ENCODE measurements around the gene MGAT4A.

Gene MGAT4A

GRCh38 chr2:98731041-98731893 is at the start of gene MGAT4A:
Gene MGAT4A, minus strand, starts transcription at chr2:98731132. Its CDS starts 4,800 bp downstream, at chr2:98726332.
- DNase-seq = peak; percentile 80

GRCh38 chr2:98778741-98779483 is 48.0 kb upstream of the MGAT4A start:
- no peak for DNase-seq

DNA sequence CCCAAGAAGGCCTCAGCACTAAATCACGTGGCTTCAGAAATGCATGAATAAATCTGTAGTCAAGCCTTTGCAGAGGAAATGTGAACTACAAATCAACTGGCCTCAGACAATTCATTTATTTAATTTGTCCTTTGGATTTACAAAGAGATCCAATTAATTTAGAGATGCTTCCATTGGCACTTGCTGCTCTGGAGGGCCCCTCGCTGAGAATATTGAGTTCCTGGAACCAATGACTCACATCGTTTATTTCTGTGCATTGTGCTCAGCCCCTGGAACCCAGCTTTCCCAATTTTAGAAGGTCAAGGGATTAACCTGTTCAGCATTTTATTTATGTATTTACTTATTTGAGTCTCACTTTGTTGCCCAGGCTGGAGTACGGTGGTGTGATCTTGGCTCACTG is 47.2 kb upstream of the MGAT4A start:
- no peak for DNase-seq

GRCh38 chr2:98777710-98778109 is 46.8 kb upstream of the MGAT4A start:
- DNase-seq = no peak

DNA sequence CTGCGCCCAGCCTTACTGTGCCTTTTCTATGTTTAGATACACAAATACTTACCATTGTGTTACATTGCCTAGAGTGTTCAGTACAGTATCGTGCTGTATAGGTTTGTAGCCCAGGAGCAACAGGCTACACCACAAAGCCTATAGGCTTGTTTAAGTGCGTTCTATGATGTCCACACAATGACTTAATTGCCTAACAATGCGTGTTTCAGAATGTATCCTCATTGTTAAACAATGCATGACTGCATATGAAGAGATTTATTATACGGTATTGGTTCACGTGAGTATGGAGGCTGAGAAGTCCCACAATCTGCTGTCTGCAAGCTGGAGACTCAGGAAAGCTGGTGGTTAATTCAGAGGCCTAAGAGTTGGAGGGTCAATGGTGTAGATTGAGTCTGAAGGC is 46.1 kb upstream of the MGAT4A start:
- DNase-seq = no peak

- DNase-seq = no peak
Observed at GRCh38 chr2:98776136-98776535, 45.2 kb upstream of the MGAT4A start.

DNA sequence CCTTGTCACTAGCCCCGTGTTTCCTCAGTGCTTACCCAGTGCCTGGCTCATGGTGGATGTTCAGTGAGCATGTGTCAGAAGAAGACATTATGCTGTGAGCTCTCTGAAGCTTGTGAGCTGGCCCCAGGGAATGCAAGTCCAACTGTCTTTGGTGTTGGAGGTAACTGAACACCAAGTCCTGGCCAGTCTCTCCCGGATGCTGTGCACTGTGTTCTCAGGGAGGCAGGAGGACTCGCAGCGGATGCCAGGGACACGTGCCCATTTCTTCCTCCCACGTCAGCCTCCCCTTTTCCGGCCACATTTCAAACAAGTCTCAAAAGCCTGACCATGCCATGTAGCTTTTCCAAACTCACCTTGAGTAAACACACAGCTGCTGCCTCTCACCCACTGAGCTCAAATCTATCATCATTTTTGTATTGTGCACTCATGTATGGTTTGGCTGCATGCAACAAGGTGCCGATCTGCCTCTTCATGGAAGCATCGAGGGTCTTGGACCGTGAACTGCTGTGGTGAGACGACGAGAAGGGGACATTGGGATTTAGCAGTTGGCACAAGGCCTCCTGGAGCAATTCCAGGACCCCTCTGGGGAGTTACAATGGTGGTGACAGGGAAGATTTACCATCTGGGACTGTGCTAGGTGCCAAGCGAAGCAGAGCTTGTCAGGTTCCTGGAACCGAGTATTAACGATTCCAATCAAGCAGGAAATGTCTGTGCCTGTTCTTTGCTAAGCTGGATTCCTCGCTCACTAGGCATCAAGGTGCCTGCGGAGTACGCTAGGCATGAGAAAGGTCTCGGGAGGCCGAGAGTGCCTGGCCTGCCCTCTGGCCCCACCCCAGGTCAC is 44.4 kb upstream of the MGAT4A start:
- no peak for DNase-seq

- DNase-seq = no peak
Observed at GRCh38 chr2:98773907-98774306, 43.0 kb upstream of the MGAT4A start.

GRCh38 chr2:98773169-98773568 is 42.2 kb upstream of the MGAT4A start:
- DNase-seq = no peak

DNA sequence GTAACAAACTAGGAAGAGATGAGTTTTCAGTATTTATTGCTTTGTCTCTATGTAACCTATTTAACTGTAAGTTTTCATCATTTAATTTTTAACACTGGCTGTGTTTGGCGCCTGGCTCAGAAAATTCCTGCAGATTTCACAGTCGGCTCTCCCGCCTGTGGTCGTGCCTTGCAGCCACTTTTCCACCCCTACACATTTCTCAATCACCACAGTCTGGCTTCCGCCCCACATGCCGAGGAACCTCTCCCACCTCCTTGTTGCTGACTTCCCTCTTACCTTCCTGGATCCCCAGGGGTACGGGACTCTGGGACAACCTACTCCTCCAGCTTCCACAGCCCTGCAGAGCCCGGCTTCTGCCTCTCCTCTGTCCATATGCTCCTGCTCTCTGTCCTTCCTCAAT is 41.6 kb upstream of the MGAT4A start:
- DNase-seq = no peak

DNA sequence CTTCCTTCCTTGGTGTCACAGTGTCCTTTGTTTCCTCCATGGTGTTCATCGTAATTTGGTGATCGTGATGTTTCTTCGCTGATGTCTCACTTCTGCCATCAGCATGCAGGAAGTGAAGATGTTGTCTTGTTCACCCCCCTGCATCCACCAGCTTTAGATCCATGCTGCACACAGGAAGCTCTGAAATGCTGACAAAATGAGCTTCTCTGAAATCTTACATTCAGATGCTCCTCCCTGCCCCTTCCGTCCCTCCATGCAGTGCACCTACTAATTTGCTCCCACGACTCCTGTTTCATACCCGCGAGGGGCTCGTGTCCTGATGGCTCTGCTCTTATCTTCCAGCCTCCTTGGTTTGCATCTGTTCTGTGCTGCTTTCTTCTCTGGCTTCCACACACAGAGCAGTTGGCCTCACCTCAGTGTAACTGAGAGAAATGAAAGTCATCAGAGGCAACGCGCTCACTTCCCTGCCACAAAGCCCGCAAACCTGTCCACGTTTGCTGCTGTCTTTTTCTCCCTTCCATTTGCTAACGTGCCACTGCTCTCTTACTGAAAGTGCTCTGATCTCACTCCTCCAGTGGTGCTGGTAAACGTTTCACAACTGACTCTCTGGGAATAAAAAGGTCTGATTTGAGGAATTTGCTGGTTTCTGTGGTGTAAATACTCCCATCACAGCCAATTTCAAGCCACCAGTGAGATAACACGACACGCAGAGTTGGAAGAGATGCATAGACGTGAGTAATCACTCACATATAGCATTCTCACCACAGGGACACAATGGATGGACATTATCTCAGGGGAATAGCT is 41.0 kb upstream of the MGAT4A start:
- peak; percentile 71 for DNase-seq

DNA sequence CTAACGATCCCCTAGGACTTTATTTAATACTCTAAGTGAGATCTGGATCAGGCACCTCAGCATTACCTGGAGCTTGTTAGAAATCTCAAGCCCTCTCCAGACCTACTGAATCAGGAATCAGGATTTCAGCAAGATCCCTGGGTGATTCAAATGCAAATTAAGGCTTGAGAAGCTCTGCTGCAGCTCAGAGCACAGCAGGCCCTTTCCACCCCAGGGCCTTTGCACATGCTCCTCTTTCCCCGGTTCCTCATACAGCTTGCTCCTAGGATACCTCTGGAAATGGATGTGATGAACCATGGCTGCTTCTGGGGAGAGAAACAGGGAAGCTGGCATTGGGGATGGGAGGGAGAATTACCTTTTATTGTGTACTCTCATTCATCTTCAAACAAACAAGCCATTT is 40.3 kb upstream of the MGAT4A start:
- no peak for DNase-seq

DNA sequence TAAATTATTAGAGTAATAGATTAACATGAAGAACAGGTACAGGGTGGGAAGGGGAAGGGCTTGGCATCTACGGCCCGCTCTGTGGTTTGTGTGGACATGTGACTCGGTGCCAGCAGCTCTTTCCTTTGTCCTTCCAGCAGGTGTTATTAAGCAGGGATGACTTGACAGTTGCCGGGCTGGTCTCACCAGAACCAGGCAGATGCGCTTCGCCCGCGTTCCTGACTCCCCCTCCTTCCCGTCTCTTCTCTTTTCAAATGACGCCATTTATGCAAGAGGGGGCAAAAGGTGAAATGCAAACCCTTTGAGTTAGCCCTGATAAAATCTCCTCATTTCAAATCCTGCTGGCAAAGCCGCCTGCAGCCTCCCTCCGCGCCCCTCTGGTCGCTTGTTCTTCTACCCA is 38.9 kb upstream of the MGAT4A start:
- no peak for DNase-seq

GRCh38 chr2:98769114-98769476 is 38.2 kb upstream of the MGAT4A start:
- DNase-seq = no peak

DNA sequence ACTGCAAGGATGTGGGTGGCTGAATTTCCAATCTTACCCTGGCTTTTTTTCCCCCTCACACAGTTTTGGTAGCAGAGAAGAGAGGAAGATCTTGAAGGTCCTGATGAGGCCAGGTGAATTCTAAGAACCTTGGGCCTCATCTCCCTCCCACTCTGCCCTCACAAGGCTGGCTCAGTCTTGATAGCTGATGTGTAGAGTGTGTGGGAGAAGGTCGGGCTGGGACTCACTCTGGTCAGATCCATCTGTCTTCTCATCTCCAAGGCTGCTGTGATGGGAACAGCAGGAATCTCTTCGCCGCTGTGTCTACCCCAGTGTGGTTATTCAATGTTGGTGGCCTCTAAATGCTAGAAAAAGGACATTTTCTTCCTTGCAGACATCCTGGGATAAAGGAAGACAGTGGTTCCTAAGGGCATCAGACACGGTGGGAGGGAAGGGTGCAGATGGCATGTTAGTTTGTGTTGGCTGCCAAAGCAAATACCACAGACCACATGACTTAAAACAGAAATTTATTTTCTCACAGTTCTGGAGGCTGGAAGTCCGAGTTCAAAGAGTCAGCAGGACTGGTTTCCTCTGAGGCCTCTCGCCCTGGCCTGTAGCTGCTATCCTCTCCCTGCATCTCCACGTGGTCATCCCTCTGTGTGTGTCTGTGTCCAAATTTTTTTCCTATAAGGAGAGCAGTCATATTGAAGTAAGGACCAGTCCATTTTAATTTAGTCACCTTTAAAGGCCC is 37.6 kb upstream of the MGAT4A start:
- peak; percentile 51 for DNase-seq

GRCh38 chr2:98764499-98764898 is 33.6 kb upstream of the MGAT4A start:
- no peak for DNase-seq

DNA sequence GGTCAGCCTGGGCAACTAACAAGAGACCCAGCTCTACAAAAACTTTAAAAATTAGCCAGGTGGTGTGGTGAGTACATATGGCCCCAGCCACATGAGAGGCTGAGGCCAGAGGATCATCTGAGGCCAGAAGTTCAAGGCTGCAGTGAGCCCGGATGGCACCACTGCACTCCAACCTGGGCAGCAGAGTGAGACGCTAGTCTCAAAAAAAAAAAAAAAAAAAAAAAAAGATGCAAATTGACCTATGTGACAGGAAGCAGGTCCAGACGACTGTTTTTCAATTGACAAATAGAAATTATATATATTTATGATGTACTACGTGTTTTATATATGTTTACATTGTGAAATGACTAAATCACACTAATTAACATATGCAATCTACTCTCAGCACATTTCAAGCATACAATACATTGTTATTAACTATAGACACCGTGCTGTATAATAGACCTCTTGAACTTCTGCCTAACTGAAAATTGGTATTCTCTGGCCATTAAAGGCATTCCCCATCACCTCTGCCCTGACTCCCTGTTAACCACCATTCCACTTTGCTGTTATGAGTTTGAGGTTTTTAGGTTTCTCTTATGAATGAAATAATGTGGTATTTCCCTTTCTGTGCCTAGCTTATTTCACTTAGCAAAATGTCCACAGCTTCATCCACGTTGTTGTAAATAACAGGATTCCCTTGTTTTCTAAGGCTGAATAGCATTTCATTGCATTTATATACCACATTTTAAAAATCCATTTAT is 32.4 kb upstream of the MGAT4A start:
- no peak for DNase-seq

DNA sequence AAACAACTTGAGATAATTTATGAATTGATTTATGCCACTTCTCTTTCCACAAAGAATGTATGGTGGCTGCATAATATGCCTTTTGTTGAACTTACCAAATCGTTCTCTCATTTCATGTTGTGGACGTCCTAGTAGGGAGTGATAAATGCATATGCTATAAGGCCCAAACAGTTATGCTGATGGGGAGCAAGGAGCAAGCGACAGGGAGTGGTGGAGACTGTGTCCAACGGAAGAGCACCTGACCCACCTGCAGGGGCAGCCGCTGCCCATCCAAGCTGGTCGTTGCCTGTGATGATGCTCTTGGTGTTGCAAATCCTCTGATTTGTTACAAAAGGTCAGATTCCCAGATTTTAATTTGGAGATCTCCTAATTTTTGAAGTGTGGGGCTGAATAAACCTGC is 31.0 kb upstream of the MGAT4A start:
- no peak for DNase-seq

DNA sequence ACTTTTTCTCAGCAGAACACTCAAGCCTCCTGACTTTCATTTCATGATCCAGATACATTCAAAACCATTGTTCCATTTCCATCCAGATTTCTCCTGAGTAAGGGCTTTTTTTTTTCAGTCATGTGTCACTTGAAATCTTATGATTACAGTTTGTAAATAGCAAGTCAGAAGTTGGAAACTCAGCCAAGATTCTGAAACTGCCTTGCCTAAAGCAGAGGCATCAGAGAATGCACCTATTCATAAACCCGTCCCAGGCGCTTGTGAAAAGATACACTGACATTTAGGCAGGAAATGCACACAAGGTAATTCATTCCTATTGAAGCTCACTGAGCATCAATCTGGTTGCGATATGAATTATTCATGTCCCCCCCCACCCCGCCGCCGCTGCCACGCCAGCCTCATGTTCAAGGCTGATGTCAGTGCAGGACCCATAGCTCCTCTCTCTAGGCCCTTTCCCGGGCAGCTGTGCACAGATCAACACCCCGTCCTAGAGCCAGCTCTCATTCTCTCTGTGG is 30.4 kb upstream of the MGAT4A start:
- peak; percentile 51 for DNase-seq

DNA sequence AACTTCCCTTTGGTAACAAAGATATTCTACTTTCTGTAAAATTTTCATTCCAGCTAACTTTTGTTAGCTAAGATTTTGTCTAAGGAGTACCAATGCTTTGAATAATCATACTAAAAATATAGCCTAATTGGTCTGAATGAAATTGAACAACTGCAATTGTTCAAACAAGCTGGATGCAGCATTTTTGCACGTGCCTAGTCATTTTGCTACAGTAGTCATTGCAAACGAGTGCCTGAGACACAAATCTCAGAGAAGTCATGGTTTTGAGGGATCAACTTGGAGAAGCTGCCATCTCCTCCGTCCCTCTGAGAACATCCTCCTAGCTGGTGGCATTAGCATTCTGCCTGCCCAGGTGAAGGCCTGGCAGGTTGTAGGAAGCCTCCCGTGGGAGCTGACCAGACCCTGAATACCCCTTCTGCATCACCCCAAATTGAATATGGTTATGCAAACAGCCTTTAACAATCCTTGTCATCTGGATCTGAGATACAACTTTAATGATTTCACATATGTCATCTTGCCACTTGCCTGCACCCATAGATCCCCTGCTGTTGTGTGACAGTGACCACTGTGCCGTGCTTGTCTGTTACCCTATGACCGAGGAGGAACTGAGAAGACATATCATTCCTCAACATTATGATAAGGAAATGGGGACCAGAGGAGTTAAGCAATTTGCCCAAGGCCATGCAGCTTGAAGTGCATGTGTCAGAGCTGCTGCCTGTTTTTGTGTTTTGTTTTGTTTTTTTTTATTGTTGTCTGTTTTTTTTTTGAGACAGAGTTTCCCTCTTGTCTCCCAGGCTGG is 29.1 kb upstream of the MGAT4A start:
- no peak for DNase-seq

Data from RPMI8226 (cell line).